Lower leg skin (tissue), 3 donors: ENCODE results near the gene ADAMTS6.

Experiments used
- POLR2A ChIP-seq, 2 donors: fragments of 450-650 bp; IDR thresholded peaks; one replicate each; pipeline ENCODE4 v1.6.1; 2016 to 2017; ENCODE audit warnings: antibody characterized with exemption in 2 of 2, mild to moderate bottlenecking in 1 of 2, moderate library complexity in 1 of 2
- TF ChIP-seq, protein P1 (sequence below), 3 donors: fragments of 450-650 bp; IDR thresholded peaks; one replicate each; pipeline ENCODE4 v1.5.1; 2016; ENCODE audit warnings: antibody characterized with exemption in 3 of 3, mild to moderate bottlenecking in 3 of 3, moderate library complexity in 2 of 3

- TF ChIP-seq, protein P1, sequence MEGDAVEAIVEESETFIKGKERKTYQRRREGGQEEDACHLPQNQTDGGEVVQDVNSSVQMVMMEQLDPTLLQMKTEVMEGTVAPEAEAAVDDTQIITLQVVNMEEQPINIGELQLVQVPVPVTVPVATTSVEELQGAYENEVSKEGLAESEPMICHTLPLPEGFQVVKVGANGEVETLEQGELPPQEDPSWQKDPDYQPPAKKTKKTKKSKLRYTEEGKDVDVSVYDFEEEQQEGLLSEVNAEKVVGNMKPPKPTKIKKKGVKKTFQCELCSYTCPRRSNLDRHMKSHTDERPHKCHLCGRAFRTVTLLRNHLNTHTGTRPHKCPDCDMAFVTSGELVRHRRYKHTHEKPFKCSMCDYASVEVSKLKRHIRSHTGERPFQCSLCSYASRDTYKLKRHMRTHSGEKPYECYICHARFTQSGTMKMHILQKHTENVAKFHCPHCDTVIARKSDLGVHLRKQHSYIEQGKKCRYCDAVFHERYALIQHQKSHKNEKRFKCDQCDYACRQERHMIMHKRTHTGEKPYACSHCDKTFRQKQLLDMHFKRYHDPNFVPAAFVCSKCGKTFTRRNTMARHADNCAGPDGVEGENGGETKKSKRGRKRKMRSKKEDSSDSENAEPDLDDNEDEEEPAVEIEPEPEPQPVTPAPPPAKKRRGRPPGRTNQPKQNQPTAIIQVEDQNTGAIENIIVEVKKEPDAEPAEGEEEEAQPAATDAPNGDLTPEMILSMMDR (IDR thresholded peaks at IDR 0.05): no peak
- TF ChIP-seq POLR2A (IDR thresholded peaks at IDR 0.05): no peak
Measured at GRCh38 chr5:65489119-65489518, 7.4 kb upstream of the ADAMTS6 start.
